Measurements from ENCODE around the gene ACSL5. TPM values are rescaled to one million over a fixed set of nuclear protein-coding genes. Genes with fewer than 3 reads are reported as not detected.

Gene ACSL5
- total and polyA plus RNA-seq, 2 of the 8 experiments (the other 6 are each of a cell fraction or from before 2014, with no cell fraction given): not detected

DNA sequence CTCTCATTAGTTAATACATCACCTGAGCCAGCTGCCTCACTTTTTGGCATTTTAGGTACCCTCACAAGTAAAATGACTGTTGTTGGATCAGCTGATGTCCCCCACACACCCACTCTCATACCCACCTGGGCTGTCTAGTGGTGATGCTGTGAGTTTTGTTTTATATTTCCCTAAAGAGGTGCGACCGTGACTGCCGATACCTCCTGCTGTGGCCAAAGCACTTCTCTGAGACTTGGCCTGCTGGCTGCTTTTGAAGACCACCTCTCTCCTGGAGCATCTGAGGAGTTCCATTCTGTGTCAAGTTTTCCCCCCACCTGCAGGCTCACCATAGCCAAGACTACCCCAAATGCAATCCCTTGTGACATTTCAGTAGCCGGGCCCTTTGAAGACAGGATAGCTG, 6.4 kb upstream of the ACSL5 start:
- no peak overlapping the region for H2BK20ac ChIP-seq (ENCODE audit: low read length)
- no peak overlapping the region for H3K4ac ChIP-seq (replicated peaks; ENCODE audit: insufficient read length, low read depth, low read length)
- H2BK5ac ChIP-seq (ENCODE audit: low read depth, low read length): no peak overlapping the region
- H4K8ac ChIP-seq (ENCODE audit: extremely low read depth, insufficient read depth, low read length): no peak overlapping the region
- H3K4me1 ChIP-seq (replicated peaks in 1 of 4; ENCODE audit: control insufficient read depth in 3 of 4, insufficient read depth in 4 of 4, low read length in 3 of 4): no peaks in the 10 kb centered on the region
- no peak overlapping the region for H3K18ac ChIP-seq (ENCODE audit: extremely low read depth, low read length)
- ChIA-PET CTCF (ENCODE audit: partially characterized antibody) (no interaction called here), POLR2A (ENCODE audit: partially characterized antibody) (no interaction called here)
- H3K56ac ChIP-seq (replicated peaks; ENCODE audit: insufficient read length, low read depth, low read length): no peak overlapping the region
- no peak overlapping the region for H3K9ac ChIP-seq (replicated peaks in 1 of 4; ENCODE audit: extremely low read depth in 1 of 4, low read depth in 3 of 4, low read length in 3 of 4)
- no peaks in the 10 kb centered on the region for H3K79me1 ChIP-seq (ENCODE audit: low read depth, low read length)
- H2BK120ac ChIP-seq (replicated peaks; ENCODE audit: low read depth, low read length): no peak overlapping the region
- no peaks in the 10 kb centered on the region for H4K20me1 ChIP-seq (replicated peaks in 1 of 2; ENCODE audit: control insufficient read depth in 1 of 2, insufficient read depth in 2 of 2, low read length in 2 of 2)
- DNase-seq (ENCODE audit: low read depth in 1 of 2, low spot score in 2 of 2) (no peak), FAIRE-seq (no peak)
- H3K4me2 ChIP-seq (ENCODE audit: insufficient read depth in 1 of 2, low read depth in 2 of 2, low read length in 2 of 2): no peak overlapping the region
- peaks cover 0 to 10% of the 10 kb centered on the region in 2 experiments; a peak in 1 of 4 replicates for H3K9me3 ChIP-seq (ENCODE audit: insufficient read depth in 2 of 2, low read depth in 1 of 2, low read length in 1 of 2)
- no peak overlapping the region for H3K23ac ChIP-seq (ENCODE audit: insufficient read length)
- no peak overlapping the region for H3K14ac ChIP-seq (ENCODE audit: insufficient read length)
- H2AFZ ChIP-seq (ENCODE audit: low read length): no peak overlapping the region
- H2AK5ac ChIP-seq (ENCODE audit: low read depth, low read length): no peak overlapping the region
- H4K91ac ChIP-seq (replicated peaks; ENCODE audit: insufficient read length, low read length): no peak overlapping the region
- no peaks in the 10 kb centered on the region for H3K23me2 ChIP-seq (ENCODE audit: low read depth, low read length)
- H3K4me3 ChIP-seq (ENCODE audit: extremely low read depth in 1 of 4, insufficient read depth in 2 of 4, low read depth in 3 of 4, low read length in 4 of 4): no peak overlapping the region
- no peak overlapping the region for H2BK15ac ChIP-seq (ENCODE audit: low read length)
- H3K79me2 ChIP-seq (ENCODE audit: control insufficient read depth in 1 of 2, insufficient read depth in 2 of 2, low read length in 2 of 2): no peaks in the 10 kb centered on the region
- 88% methylated on average over 4 of the region's 4 CpGs; no CpG with 5 or more reads in 1 of the 2 experiments for WGBS, 2 experiments (ENCODE audit: extremely low coverage in 1 of 2, insufficient coverage in 1 of 2, insufficient read length in 1 of 2, insufficient replicate concordance in 2 of 2, low coverage in 1 of 2, low lambda C conversion rate in 2 of 2, missing lambda C conversion rate in 1 of 2)
- no peaks in the 10 kb centered on the region for H3K36me3 ChIP-seq (ENCODE audit: control insufficient read depth in 2 of 4, insufficient read depth in 4 of 4, low read length in 3 of 4)
- TF ChIP-seq POLR2A (IDR thresholded peaks at IDR 0.05; ENCODE audit: control extremely low read depth in 1 of 2, low read depth in 2 of 2, low read length in 2 of 2) (no peak), HDAC6 (IDR thresholded peaks at IDR 0.05; ENCODE audit: low read depth, low read length) (no peak), MAFK (IDR thresholded peaks at IDR 0.05; ENCODE audit: low read depth, low read length) (no peak), NRF1 (IDR thresholded peaks at IDR 0.05; ENCODE audit: low read depth, low read length) (no peak), YY1 (IDR thresholded peaks at IDR 0.05; ENCODE audit: low read depth, low read length) (no peak), SRF (IDR thresholded peaks at IDR 0.05; ENCODE audit: low read depth, low read length) (no peak), ASH2L (IDR thresholded peaks at IDR 0.05; ENCODE audit: low read length) (no peak), RFX5 (IDR thresholded peaks at IDR 0.05; ENCODE audit: borderline replicate concordance, low read depth, low read length) (no peak), SP2 (IDR thresholded peaks at IDR 0.05; ENCODE audit: low read length) (no peak), JUND (IDR thresholded peaks at IDR 0.05; ENCODE audit: low read length) (no peak), CHD1 (IDR thresholded peaks at IDR 0.05; ENCODE audit: low read depth, low read length) (no peak), TCF12 (IDR thresholded peaks at IDR 0.05; ENCODE audit: low read depth, low read length) (no peak), CBX5 (IDR thresholded peaks at IDR 0.05; ENCODE audit: low read depth, low read length) (no peak), SIRT6 (IDR thresholded peaks at IDR 0.05; ENCODE audit: low read length) (no peak), TBP (IDR thresholded peaks at IDR 0.05; ENCODE audit: low read depth, low read length) (no peak), ZNF274 (IDR thresholded peaks at IDR 0.05; ENCODE audit: borderline replicate concordance, extremely low read depth, low read length) (no peak)
- no peak overlapping the region for H3K27ac ChIP-seq (ENCODE audit: low read depth, low read length)
- H3K27me3 ChIP-seq (replicated peaks in 1 of 4; ENCODE audit: control insufficient read depth in 3 of 4, extremely low read depth in 1 of 4, insufficient read depth in 3 of 4, low read length in 3 of 4): no peaks in the 10 kb centered on the region
- H4K5ac ChIP-seq (ENCODE audit: insufficient read length, low read depth, low read length): no peak overlapping the region
- H2BK12ac ChIP-seq (ENCODE audit: low read depth, low read length): no peak overlapping the region
